GM23248 (cell line): ENCODE measurements around the gene COL19A1.

Experiments used
- EZH2 ChIP-seq: fragments of 200-600 bp; sonication (generic); IDR thresholded peaks from 2 replicates; pipeline ENCODE4 v1.6.1; 2018; ENCODE audit warnings: antibody characterized with exemption, mild to moderate bottlenecking; ENCODE audit not compliant: insufficient read depth, poor library complexity, severe bottlenecking
- EZH2phosphoT487 ChIP-seq: fragments of 200-600 bp; sonication (generic); IDR thresholded peaks from 2 replicates; pipeline ENCODE4 v1.6.1; 2018; ENCODE audit warnings: antibody characterized with exemption, moderate library complexity, mild to moderate bottlenecking, low read depth; ENCODE audit not compliant: insufficient read depth

DNA sequence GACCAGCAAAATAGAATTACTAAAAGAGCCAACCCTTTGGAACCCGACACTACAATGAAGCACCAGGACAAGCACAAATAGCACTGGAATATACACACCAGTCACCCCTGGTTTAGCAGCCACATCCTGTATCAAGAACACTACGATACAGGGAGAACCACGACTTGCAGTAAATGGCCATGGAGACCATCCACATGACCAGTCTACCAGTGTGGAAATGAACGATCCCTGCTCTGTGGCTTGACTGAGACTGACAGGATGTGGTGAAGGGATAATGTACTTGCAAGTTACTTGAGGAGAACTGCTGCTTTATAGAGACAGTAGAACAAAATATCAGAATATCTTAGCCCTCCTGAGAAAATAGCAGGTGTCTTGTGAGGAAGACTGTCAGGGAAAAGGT, 266.9 kb downstream of the COL19A1 start:
- TF ChIP-seq EZH2, result no peak
- TF ChIP-seq EZH2phosphoT487, result no peak
